ENCODE measurements around the gene ADAMTSL1.

- TF ChIP-seq, protein P1, sequence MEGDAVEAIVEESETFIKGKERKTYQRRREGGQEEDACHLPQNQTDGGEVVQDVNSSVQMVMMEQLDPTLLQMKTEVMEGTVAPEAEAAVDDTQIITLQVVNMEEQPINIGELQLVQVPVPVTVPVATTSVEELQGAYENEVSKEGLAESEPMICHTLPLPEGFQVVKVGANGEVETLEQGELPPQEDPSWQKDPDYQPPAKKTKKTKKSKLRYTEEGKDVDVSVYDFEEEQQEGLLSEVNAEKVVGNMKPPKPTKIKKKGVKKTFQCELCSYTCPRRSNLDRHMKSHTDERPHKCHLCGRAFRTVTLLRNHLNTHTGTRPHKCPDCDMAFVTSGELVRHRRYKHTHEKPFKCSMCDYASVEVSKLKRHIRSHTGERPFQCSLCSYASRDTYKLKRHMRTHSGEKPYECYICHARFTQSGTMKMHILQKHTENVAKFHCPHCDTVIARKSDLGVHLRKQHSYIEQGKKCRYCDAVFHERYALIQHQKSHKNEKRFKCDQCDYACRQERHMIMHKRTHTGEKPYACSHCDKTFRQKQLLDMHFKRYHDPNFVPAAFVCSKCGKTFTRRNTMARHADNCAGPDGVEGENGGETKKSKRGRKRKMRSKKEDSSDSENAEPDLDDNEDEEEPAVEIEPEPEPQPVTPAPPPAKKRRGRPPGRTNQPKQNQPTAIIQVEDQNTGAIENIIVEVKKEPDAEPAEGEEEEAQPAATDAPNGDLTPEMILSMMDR (IDR thresholded peaks at IDR 0.05), result no peak
- no peak for TF ChIP-seq POLR2A (IDR thresholded peaks at IDR 0.05)
- no peak for TF ChIP-seq POLR2AphosphoS5 (IDR thresholded peaks at IDR 0.05)
These were observed 195.0 kb downstream of the ADAMTSL1 start for GRCh38 chr9:18668944-18669343.
